ENCODE results near the gene NTN4. TPM values are rescaled to one million over a fixed set of nuclear protein-coding genes. Genes with fewer than 3 reads are reported as not detected.

The NTN4 gene
- total RNA-seq, 1 experiment from 2014 or later: not detected

DNA sequence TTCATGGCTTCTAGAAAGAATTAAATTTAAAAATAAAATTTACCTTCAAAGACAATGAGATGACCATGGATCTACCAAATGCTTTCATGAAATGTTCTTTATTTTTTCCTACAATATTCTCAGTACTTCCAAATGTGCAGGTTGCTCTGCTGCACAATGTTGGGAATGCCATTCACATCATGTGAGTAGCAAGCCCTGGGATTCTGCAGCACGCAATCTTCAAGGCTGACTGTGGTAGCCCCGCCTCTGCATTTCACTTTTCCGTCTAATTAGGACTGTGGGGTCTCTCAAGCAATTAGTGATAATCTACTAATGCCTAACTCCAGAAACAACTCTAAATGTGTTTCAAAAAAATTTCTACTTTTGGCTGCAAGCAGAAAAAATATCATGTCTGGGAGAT is 13.7 kb upstream of the NTN4 start:
- H3K79me2 ChIP-seq (ENCODE audit: low read length): no peaks in the 10 kb centered on the region
- H4K20me1 ChIP-seq (ENCODE audit: insufficient read depth, low read depth, low read length): no peaks in the 10 kb centered on the region
- no peaks in the 10 kb centered on the region for H3K9me2 ChIP-seq (replicated peaks; ENCODE audit: insufficient read depth, low read length)
- H3K27me3 ChIP-seq (ENCODE audit: low read length): no peaks in the 10 kb centered on the region
- no peaks in the 10 kb centered on the region for H3K4me1 ChIP-seq (ENCODE audit: low read length)
- H3K36me3 ChIP-seq (ENCODE audit: insufficient read depth, low read length): no peaks in the 10 kb centered on the region
- no peak overlapping the region for H2AFZ ChIP-seq (ENCODE audit: low read length)
- H3K27ac ChIP-seq (ENCODE audit: low read length): no peak overlapping the region
- H3K9ac ChIP-seq (ENCODE audit: low read length): no peak overlapping the region
- no peak overlapping the region for H3K4me2 ChIP-seq (ENCODE audit: low read depth, low read length, poor library complexity, severe bottlenecking)
- DNase-seq: no peak
- H3K9me3 ChIP-seq (ENCODE audit: low read length): no peaks in the 10 kb centered on the region
- H3K4me3 ChIP-seq (ENCODE audit: low read length): no peak overlapping the region

DNA sequence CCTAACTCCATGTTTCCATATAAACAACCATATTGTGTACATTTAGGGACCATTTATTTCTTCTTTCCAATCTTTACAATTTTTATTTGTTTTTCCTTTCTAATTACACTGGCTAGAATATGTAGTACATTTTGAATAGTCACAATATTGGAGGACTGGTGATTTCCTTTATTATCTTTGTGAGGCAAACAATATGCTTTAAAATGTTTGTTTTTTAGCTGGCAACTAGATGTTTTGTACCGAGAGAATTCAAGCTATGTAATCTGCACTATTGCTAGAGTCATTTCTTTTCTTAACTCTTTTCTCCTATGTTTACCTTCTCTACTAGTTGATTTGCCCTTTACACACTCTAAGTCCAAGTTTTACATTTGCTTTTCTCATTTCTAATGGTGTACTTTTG is 13.3 kb upstream of the NTN4 start:
- H3K9me2 ChIP-seq (replicated peaks; ENCODE audit: insufficient read depth, low read length): no peaks in the 10 kb centered on the region
- no peaks in the 10 kb centered on the region for H3K9me3 ChIP-seq (ENCODE audit: low read length)
- no peak overlapping the region for H3K27ac ChIP-seq (ENCODE audit: low read length)
- H3K27me3 ChIP-seq (ENCODE audit: low read length): no peaks in the 10 kb centered on the region
- H3K79me2 ChIP-seq (ENCODE audit: low read length): no peaks in the 10 kb centered on the region
- H3K9ac ChIP-seq (ENCODE audit: low read length): no peak overlapping the region
- no peaks in the 10 kb centered on the region for H4K20me1 ChIP-seq (ENCODE audit: insufficient read depth, low read depth, low read length)
- no peaks in the 10 kb centered on the region for H3K36me3 ChIP-seq (ENCODE audit: insufficient read depth, low read length)
- no peak overlapping the region for H3K4me2 ChIP-seq (ENCODE audit: low read depth, low read length, poor library complexity, severe bottlenecking)
- H3K4me3 ChIP-seq (ENCODE audit: low read length): no peak overlapping the region
- no peaks in the 10 kb centered on the region for H3K4me1 ChIP-seq (ENCODE audit: low read length)
- DNase-seq: no peak
- no peak overlapping the region for H2AFZ ChIP-seq (ENCODE audit: low read length)

DNA sequence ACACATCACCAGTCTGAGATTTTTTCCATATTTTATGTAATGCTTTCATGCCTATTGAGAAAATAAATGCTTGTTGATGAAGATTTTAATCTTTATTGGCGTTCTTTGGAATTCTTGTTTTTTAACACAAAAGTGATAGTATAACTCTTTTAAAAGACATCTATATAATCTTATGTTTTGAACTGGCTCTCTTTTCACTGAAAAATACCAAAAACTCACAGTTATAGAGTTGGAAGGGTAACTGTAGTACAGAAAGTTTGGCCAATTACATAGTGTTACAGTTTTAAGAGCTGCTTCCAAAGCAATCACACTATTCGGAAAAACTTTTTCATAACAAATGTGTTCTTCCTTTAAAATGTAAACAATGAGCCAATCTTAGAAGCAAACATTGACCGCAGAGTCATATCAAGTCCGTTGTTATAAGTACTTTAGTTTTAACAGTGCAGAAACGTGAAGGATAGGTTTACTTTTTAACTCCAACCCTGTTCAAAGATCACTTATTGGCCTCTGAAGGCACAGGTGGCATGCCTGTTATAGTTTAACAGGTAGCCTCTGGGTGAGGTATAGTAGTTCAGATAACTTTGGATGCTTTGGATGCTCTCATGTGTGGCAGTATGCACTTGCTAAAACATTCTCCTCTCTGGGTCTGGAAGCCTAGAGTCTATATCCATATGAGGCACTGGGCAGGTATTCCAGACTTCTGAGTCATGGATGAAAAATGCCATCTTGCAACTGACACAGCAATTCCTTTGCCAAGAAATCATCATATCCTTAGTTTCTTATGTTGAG is 12.1 kb upstream of the NTN4 start:
- Histone ChIP-seq H3K9ac (ENCODE audit: low read length) (no peak overlapping the region), H3K9me2 (replicated peaks; ENCODE audit: insufficient read depth, low read length) (no peaks in the 10 kb centered on the region), H3K79me2 (ENCODE audit: low read length) (no peaks in the 10 kb centered on the region), H3K4me2 (ENCODE audit: low read depth, low read length, poor library complexity, severe bottlenecking) (no peak overlapping the region), H3K27ac (ENCODE audit: low read length) (no peak overlapping the region), H3K36me3 (ENCODE audit: insufficient read depth, low read length) (no peaks in the 10 kb centered on the region), H3K9me3 (ENCODE audit: low read length) (no peaks in the 10 kb centered on the region), H3K4me1 (ENCODE audit: low read length) (no peaks in the 10 kb centered on the region), H4K20me1 (ENCODE audit: insufficient read depth, low read depth, low read length) (no peaks in the 10 kb centered on the region), H3K27me3 (ENCODE audit: low read length) (no peaks in the 10 kb centered on the region), H3K4me3 (ENCODE audit: low read length) (no peak overlapping the region), H2AFZ (ENCODE audit: low read length) (no peak overlapping the region)
- DNase-seq: no peak

DNA sequence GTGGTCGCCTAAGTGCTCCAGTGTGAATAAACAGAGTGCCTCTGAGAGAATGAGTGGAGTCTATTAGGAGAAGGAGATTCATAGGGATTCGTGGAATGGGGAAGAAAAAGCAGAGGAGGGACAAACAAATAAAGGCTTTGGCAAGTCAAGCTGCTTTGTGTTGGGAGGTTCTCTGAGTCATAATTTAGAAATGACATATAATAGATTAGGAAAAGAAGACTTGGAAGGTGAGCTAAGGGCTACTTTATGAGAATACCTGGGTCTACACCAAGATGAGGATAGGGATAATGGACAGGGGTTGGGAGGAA is 6.4 kb upstream of the NTN4 start:
- no peak overlapping the region for H3K4me2 ChIP-seq (ENCODE audit: low read depth, low read length, poor library complexity, severe bottlenecking)
- H3K79me2 ChIP-seq (ENCODE audit: low read length): no peaks in the 10 kb centered on the region
- no peak for DNase-seq

DNA sequence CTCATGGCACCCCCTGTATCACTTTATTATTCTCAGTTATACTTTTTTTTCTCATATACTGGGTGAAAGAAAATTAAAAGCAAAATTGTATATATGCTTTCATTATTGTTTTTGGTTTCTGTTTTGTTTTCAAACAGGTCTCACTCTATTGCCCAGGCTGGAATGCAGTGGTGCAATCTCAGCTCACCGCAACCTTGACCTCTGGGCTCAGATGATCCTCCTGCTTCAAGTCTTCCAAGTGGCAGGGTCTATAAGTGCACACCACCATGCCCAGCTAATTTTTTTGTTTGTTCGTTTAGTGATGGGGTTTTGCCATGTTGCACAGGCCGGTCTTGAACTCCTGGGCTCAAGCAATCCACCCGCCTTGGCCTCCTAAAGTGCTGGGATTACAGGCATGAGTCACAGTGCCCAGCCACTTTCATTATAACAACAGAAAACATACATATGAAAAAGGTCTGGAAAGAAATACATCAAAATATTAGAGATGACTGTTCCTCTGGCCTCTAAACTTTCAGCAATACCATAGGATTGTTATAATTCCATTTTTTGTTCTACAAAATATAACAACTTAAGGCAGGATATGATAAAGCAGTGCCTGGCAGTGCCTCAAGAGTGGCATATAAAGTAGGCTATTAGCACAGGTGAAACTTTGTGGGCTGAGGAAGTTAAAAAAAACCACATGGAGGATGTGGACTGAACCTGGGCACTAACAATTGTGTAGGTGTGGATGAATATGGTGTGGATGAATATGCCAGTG is 5.8 kb upstream of the NTN4 start:
- Histone ChIP-seq H3K79me2 (ENCODE audit: low read length) (no peaks in the 10 kb centered on the region), H2AFZ (ENCODE audit: low read length) (no peak overlapping the region), H3K4me2 (ENCODE audit: low read depth, low read length, poor library complexity, severe bottlenecking) (no peak overlapping the region), H3K4me3 (ENCODE audit: low read length) (no peak overlapping the region), H3K27ac (ENCODE audit: low read length) (no peak overlapping the region), H4K20me1 (ENCODE audit: insufficient read depth, low read depth, low read length) (no peaks in the 10 kb centered on the region), H3K27me3 (ENCODE audit: low read length) (no peaks in the 10 kb centered on the region), H3K9me2 (replicated peaks; ENCODE audit: insufficient read depth, low read length) (no peaks in the 10 kb centered on the region), H3K4me1 (ENCODE audit: low read length) (no peaks in the 10 kb centered on the region), H3K36me3 (ENCODE audit: insufficient read depth, low read length) (no peaks in the 10 kb centered on the region), H3K9me3 (ENCODE audit: low read length) (no peaks in the 10 kb centered on the region), H3K9ac (ENCODE audit: low read length) (no peak overlapping the region)
- DNase-seq: no peak

More for the DNA sequence above, 6.4 kb upstream of the NTN4 start:
- Histone ChIP-seq H3K4me3 (ENCODE audit: low read length) (no peak overlapping the region), H2AFZ (ENCODE audit: low read length) (no peak overlapping the region), H3K9me3 (ENCODE audit: low read length) (no peaks in the 10 kb centered on the region), H3K36me3 (ENCODE audit: insufficient read depth, low read length) (no peaks in the 10 kb centered on the region), H3K27me3 (ENCODE audit: low read length) (no peaks in the 10 kb centered on the region), H3K9ac (ENCODE audit: low read length) (no peak overlapping the region), H3K9me2 (replicated peaks; ENCODE audit: insufficient read depth, low read length) (no peaks in the 10 kb centered on the region), H3K27ac (ENCODE audit: low read length) (no peak overlapping the region), H3K4me1 (ENCODE audit: low read length) (no peaks in the 10 kb centered on the region), H4K20me1 (ENCODE audit: insufficient read depth, low read depth, low read length) (no peaks in the 10 kb centered on the region)

DNA sequence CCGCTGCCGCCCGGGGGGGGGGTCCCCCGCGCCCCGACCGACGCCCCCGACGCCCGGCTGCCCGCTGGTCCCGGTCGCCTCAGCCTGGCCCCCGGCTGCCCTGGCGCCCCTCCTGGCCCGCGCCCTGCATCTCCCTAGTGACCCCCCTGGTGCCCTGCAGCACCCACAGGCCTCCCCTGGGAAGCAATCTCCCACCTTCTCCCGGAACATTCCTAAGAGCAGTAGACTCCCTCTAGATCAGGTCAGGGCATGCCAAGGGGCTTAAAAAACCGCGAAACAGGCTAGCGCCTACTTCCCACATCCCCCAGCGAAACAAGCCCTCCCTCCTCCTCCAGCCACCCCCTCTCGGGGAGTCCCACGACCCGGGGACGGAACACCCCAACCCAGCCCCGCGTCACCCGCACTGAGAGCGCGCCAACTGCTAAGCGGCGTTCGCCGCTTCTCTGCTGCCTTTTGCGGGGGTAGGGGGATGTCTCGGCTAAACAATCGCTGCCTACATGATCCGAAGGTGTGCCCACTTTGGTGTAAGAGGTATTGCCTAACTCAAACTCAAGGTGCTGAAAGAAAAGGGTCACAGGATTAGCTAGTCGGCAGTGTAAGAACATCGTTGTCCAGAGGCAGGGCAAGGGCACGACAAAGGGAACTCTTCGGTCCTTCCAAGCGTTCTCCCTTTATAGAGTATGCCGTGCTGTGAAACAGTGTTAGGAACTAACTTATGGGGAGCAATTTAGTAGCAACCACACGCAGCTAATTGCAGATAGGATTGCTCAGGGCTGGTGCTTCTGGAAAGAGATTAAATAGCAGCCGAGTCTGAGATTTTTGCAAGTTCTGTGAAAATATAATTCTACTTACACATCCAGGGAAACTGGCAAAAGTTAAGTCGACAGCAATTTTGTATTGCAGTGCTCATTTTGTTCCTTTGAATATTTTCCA is 619 bp upstream of the NTN4 start:
- H3K79me2 ChIP-seq (ENCODE audit: low read length): no peaks in the 10 kb centered on the region
- H3K4me2 ChIP-seq (ENCODE audit: low read depth, low read length, poor library complexity, severe bottlenecking): no peak overlapping the region
- H3K9ac ChIP-seq (ENCODE audit: low read length): no peak overlapping the region
- no peaks in the 10 kb centered on the region for H3K36me3 ChIP-seq (ENCODE audit: insufficient read depth, low read length)
- no peaks in the 10 kb centered on the region for H3K9me3 ChIP-seq (ENCODE audit: low read length)
- no peaks in the 10 kb centered on the region for H4K20me1 ChIP-seq (ENCODE audit: insufficient read depth, low read depth, low read length)
- H3K27me3 ChIP-seq (ENCODE audit: low read length): no peaks in the 10 kb centered on the region
- H3K4me1 ChIP-seq (ENCODE audit: low read length): 0 out of 2 replicates have a peak, but pooled peaks cover 3% of the 10 kb centered on the region
- H3K4me3 ChIP-seq (ENCODE audit: low read length): no peak overlapping the region
- H3K9me2 ChIP-seq (replicated peaks; ENCODE audit: insufficient read depth, low read length): no peaks in the 10 kb centered on the region
- no peak for DNase-seq
- H2AFZ ChIP-seq (ENCODE audit: low read length): no peak overlapping the region
- no peak overlapping the region for H3K27ac ChIP-seq (ENCODE audit: low read length)

DNA sequence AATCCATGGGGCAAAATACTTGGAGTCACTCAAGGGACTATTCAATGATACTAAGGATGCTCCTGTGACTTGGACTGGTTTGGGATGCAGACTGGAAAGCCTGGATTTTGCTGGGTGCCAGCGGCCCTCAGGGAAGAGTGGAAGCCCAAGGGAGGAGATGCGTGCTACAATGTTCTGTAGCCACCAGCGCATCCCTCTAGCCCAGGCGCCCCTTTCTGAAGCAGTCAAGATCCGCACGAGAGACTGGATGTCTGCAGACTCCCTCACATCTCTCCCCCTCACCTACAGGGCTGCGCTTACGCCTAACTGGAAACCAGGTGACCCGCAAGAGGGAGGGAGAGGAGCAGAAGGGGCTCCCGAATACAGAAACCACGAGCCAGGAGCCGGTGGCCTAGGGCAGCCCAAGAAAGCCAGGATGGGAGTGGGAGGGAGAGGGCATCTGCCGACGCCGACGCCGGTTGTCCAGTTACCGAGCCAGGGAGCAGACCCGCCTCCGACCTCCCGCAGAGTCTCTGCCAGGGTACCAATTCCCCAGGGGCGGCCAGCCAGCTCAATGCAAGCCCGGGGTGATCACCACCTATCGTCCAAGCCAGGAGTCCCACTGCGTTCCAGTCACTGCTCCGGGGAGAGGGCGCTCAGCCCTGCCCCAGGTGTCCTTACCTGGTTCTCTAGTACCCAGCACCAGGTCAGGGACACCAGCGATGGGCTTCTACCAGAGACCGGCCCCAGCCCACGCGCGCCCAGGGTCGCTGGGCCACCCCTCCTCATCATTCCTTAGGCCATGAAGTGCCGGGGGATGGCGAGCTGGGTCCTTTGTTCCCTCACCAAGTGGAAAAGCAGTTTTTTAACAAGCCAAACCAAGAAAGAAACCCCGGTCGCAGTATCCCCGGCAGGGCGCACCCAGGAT is 1.2 kb downstream of the NTN4 start:
- Histone ChIP-seq H3K4me3 (ENCODE audit: low read length) (peak overlapping the region; percentile 54; the same call in 1 of the 2 replicates), H3K36me3 (ENCODE audit: insufficient read depth, low read length) (no peaks in the 10 kb centered on the region), H4K20me1 (ENCODE audit: insufficient read depth, low read depth, low read length) (no peaks in the 10 kb centered on the region), H3K4me1 (ENCODE audit: low read length) (0 out of 2 replicates have a peak, but pooled peaks cover 3% of the 10 kb centered on the region), H3K9me3 (ENCODE audit: low read length) (no peaks in the 10 kb centered on the region), H3K9me2 (replicated peaks; ENCODE audit: insufficient read depth, low read length) (no peaks in the 10 kb centered on the region), H3K4me2 (ENCODE audit: low read depth, low read length, poor library complexity, severe bottlenecking) (peak overlapping the region; percentile 56), H3K27me3 (ENCODE audit: low read length) (no peaks in the 10 kb centered on the region), H2AFZ (ENCODE audit: low read length) (no peak overlapping the region), H3K27ac (ENCODE audit: low read length) (no peak overlapping the region), H3K79me2 (ENCODE audit: low read length) (no peaks in the 10 kb centered on the region), H3K9ac (ENCODE audit: low read length) (no peak overlapping the region)
- DNase-seq: no peak

Measured in Karpas-422 (cell line).